Nephron (organoid): ENCODE measurements around the gene FBXW4.

Source experiments
- H3K27ac Mint-ChIP-seq, 3 experiments: 2 replicates each; pipeline ENCODE4 v1.8.0; 2020; ENCODE audit warnings: mixed read lengths in 3 of 3, mild to moderate bottlenecking in 2 of 3, moderate library complexity in 1 of 3
- H3K27me3 Mint-ChIP-seq: 2 replicates; pipeline ENCODE4 v1.8.0; 2021; ENCODE audit warnings: low read depth, mild to moderate bottlenecking, moderate library complexity, mixed read lengths
- H3K36me3 Mint-ChIP-seq: 2 replicates; pipeline ENCODE4 v1.8.0; 2020; ENCODE audit warnings: low read depth, mixed read lengths
- H3K4me1 Mint-ChIP-seq: 2 replicates; pipeline ENCODE4 v1.8.0; 2020; ENCODE audit warnings: mixed read lengths
- H3K4me3 Mint-ChIP-seq, 3 experiments: 2 replicates each; pipeline ENCODE4 v1.8.0; 2020; ENCODE audit warnings: mild to moderate bottlenecking in 3 of 3, mixed read lengths in 3 of 3, moderate library complexity in 2 of 3
- H3K9me3 Mint-ChIP-seq: 2 replicates; pipeline ENCODE4 v1.8.0; 2020; ENCODE audit warnings: mixed read lengths
- CTCF ChIP-seq, 3 experiments: fragments of 200-600 bp; sonication (generic); IDR thresholded peaks; one replicate each; pipeline ENCODE4 v1.5.0; 2021; ENCODE audit warnings: antibody characterized with exemption in 3 of 3; ENCODE audit not compliant: unreplicated experiment in 3 of 3

FBXW4 gene

GRCh38 chr10:101655570-101655969, 39.4 kb downstream of the FBXW4 start:
- no peaks in the 10 kb centered on the region for H3K27me3 Mint-ChIP-seq
- H3K9me3 Mint-ChIP-seq, result no peaks in the 10 kb centered on the region
- no peak overlapping the region for H3K4me3 Mint-ChIP-seq
- no peak for TF ChIP-seq CTCF (IDR thresholded peaks at IDR 0.05; ENCODE audit: unreplicated experiment in 3 of 3)
- H3K36me3 Mint-ChIP-seq, result peaks cover 39% of the 10 kb centered on the region
- H3K4me1 Mint-ChIP-seq, result no peaks in the 10 kb centered on the region
- H3K27ac Mint-ChIP-seq, result no peak overlapping the region

- H3K9me3 Mint-ChIP-seq, result no peaks in the 10 kb centered on the region
- H3K27me3 Mint-ChIP-seq, result no peaks in the 10 kb centered on the region
- peaks cover 45% of the 10 kb centered on the region for H3K36me3 Mint-ChIP-seq
- no peak overlapping the region for H3K4me3 Mint-ChIP-seq
- TF ChIP-seq CTCF (IDR thresholded peaks at IDR 0.05; ENCODE audit: unreplicated experiment in 3 of 3), result no peak
- no peak overlapping the region for H3K27ac Mint-ChIP-seq
- no peaks in the 10 kb centered on the region for H3K4me1 Mint-ChIP-seq
Observed at GRCh38 chr10:101653536-101653935, 41.4 kb downstream of the FBXW4 start.

- Mint-ChIP-seq H3K27me3 (no peaks in the 10 kb centered on the region), H3K4me1 (no peaks in the 10 kb centered on the region), H3K27ac (no peak overlapping the region), H3K36me3 (peaks cover 40% of the 10 kb centered on the region), H3K4me3 (no peak overlapping the region), H3K9me3 (no peaks in the 10 kb centered on the region)
- no peak for TF ChIP-seq CTCF (IDR thresholded peaks at IDR 0.05; ENCODE audit: unreplicated experiment in 3 of 3)
Observed at GRCh38 chr10:101651336-101651735, 43.6 kb downstream of the FBXW4 start.

GRCh38 chr10:101650863-101651262, 44.1 kb downstream of the FBXW4 start:
- Mint-ChIP-seq H3K36me3 (peaks cover 37% of the 10 kb centered on the region), H3K9me3 (no peaks in the 10 kb centered on the region), H3K4me1 (no peaks in the 10 kb centered on the region), H3K27me3 (no peaks in the 10 kb centered on the region), H3K4me3 (no peak overlapping the region), H3K27ac (no peak overlapping the region)
- TF ChIP-seq CTCF (IDR thresholded peaks at IDR 0.05; ENCODE audit: unreplicated experiment in 3 of 3), result no peak

GRCh38 chr10:101649525-101650085, 45.4 kb downstream of the FBXW4 start:
- no peak overlapping the region for H3K4me3 Mint-ChIP-seq
- no peaks in the 10 kb centered on the region for H3K4me1 Mint-ChIP-seq
- no peaks in the 10 kb centered on the region for H3K9me3 Mint-ChIP-seq
- peaks cover 38% of the 10 kb centered on the region for H3K36me3 Mint-ChIP-seq
- no peak overlapping the region for H3K27ac Mint-ChIP-seq
- TF ChIP-seq CTCF (IDR thresholded peaks at IDR 0.05; ENCODE audit: unreplicated experiment in 3 of 3), result no peak
- H3K27me3 Mint-ChIP-seq, result no peaks in the 10 kb centered on the region

- TF ChIP-seq CTCF (IDR thresholded peaks at IDR 0.05; ENCODE audit: unreplicated experiment in 3 of 3), result no peak
- Mint-ChIP-seq H3K36me3 (peaks cover 41% of the 10 kb centered on the region), H3K4me1 (no peaks in the 10 kb centered on the region), H3K4me3 (no peak overlapping the region), H3K27me3 (no peaks in the 10 kb centered on the region), H3K27ac (no peak overlapping the region), H3K9me3 (no peaks in the 10 kb centered on the region)
Observed at GRCh38 chr10:101647255-101647654, 47.7 kb downstream of the FBXW4 start.
